Keratinocyte (primary cell): Measurements from ENCODE around the gene MBP. TPM values are rescaled to one million over a fixed set of nuclear protein-coding genes. Genes with fewer than 3 reads are reported as not detected.

Source experiments
- DNase-seq: peaks from one replicate; pipeline ENCODE4 v3.0.0-alpha.2; 2011; ENCODE audit warnings: low read depth, missing footprints, low spot score
- FAIRE-seq: peaks from 2 replicates; lab custom pipeline; 2011; peaks lifted over from hg19 to GRCh38; lab: Jason Lieb, UNC
- H2AFZ ChIP-seq: 2 replicates; pipeline ENCODE4 v1.6.0; 2012; ENCODE audit warnings: low read length, control low read depth, inconsistent platforms; ENCODE audit not compliant: control insufficient read depth
- H3K27ac ChIP-seq: 2 replicates; pipeline ENCODE4 v1.5.1; 2011; ENCODE audit warnings: low read length; ENCODE audit not compliant: control insufficient read depth, insufficient read depth
- H3K27me3 ChIP-seq: 3 replicates; pipeline ENCODE4 v1.6.0; 2011; ENCODE audit warnings: low read length; ENCODE audit not compliant: control insufficient read depth, insufficient read depth; ENCODE audit errors: extremely low read depth
- H3K36me3 ChIP-seq, 2 experiments: 2 replicates in 1 of 2; 3 replicates in 1 of 2; pipeline ENCODE4 v1.5.1; 2011; ENCODE audit warnings: low read length in 2 of 2, mild to moderate bottlenecking in 1 of 2; ENCODE audit not compliant: control insufficient read depth in 2 of 2, insufficient read depth in 2 of 2; ENCODE audit errors: extremely low read depth in 1 of 2
- H3K4me1 ChIP-seq: 3 replicates; pipeline ENCODE4 v1.5.1; 2011; ENCODE audit warnings: low read length; ENCODE audit not compliant: control insufficient read depth, insufficient read depth; ENCODE audit errors: extremely low read depth
- H3K4me2 ChIP-seq: 3 replicates; pipeline ENCODE4 v1.6.0; 2011; ENCODE audit warnings: low read depth, low read length; ENCODE audit not compliant: control insufficient read depth, insufficient read depth; ENCODE audit errors: extremely low read depth
- H3K4me3 ChIP-seq, 3 experiments: fragments of 200-600 bp in 1 of 3; sonication (generic) in 1 of 3; 2 replicates in 2 of 3; 3 replicates in 1 of 3; pipeline ENCODE4 v1.5.1; 2011 to 2016; ENCODE audit warnings: low read length in 3 of 3, mild to moderate bottlenecking in 3 of 3, control low read depth in 2 of 3, inconsistent platforms in 1 of 3, low read depth in 1 of 3, mixed read lengths in 1 of 3, mixed run types in 1 of 3, moderate library complexity in 1 of 3; ENCODE audit not compliant: control insufficient read depth in 2 of 3, insufficient read depth in 2 of 3; ENCODE audit errors: extremely low read depth in 1 of 3
- H3K79me2 ChIP-seq: 2 replicates; pipeline ENCODE4 v1.6.0; 2012; ENCODE audit warnings: low read length; ENCODE audit not compliant: control insufficient read depth, insufficient read depth
- H3K9ac ChIP-seq: 3 replicates; pipeline ENCODE4 v1.6.0; 2011; ENCODE audit warnings: low read length; ENCODE audit not compliant: control insufficient read depth, insufficient read depth; ENCODE audit errors: extremely low read depth
- H3K9me1 ChIP-seq: 3 replicates; pipeline ENCODE4 v1.6.0; 2011; ENCODE audit warnings: low read length; ENCODE audit not compliant: control insufficient read depth, insufficient read depth; ENCODE audit errors: extremely low read depth
- H3K9me3 ChIP-seq: 2 replicates; pipeline ENCODE4 v1.5.1; 2012; ENCODE audit warnings: low read depth, low read length; ENCODE audit not compliant: control insufficient read depth
- H4K20me1 ChIP-seq: 3 replicates; pipeline ENCODE4 v1.6.0; 2011; ENCODE audit warnings: low read length; ENCODE audit not compliant: control insufficient read depth, insufficient read depth; ENCODE audit errors: extremely low read depth
- CTCF ChIP-seq, 3 experiments: IDR thresholded peaks in 1 of 3; conservative IDR thresholded peaks in 1 of 3; optimal IDR thresholded peaks in 1 of 3; 2 replicates in 2 of 3; 3 replicates in 1 of 3; pipeline versions ENCODE3 to v1.5.1; 2011; ENCODE audit warnings: low read length in 3 of 3, mild to moderate bottlenecking in 3 of 3, moderate library complexity in 2 of 3, control low read depth in 1 of 3, inconsistent platforms in 1 of 3; ENCODE audit not compliant: insufficient read depth in 2 of 3; ENCODE audit errors: extremely low read depth in 1 of 3
- EZH2 ChIP-seq: IDR thresholded peaks from one replicate; pipeline ENCODE4 v1.6.1; 2012; ENCODE audit warnings: inconsistent platforms, mild to moderate bottlenecking, low read length, moderate library complexity
- dilution Hi-C: fragments of 300-500 bp; cut with MboI; formaldehyde crosslinking; loops from one replicate; pipeline ENCODE4 v1.7.0; 2020; ENCODE audit warnings: low sequenced_read_pairs; ENCODE audit not compliant: extremely low pct_ligation_motif_present
- polyA plus RNA-seq, 5 experiments: library from polyadenylated mRNA; depleted of rRNA in 3 of 5; stranded (reverse) in 3 of 5; stranded (forward) in 1 of 5; unstranded in 1 of 5; fragments of >200 nt; gene quantifications; 1 replicate in 1 of 5; 2 replicates in 3 of 5; 3 replicates in 1 of 5; pipeline versions ENCODE4 v1.2.1 to v1.2.3, GENCODE V29; 2011 to 2012; ENCODE audit warnings: missing spikeins in 2 of 5, low read depth in 1 of 5, low replicate concordance in 1 of 5

MBP gene
- polyA plus RNA-seq, 1 donor (not counting 4 experiments of a cell fraction or from before 2014, with no cell fraction given): 38.7 TPM

- H3K4me3 ChIP-seq: no peak overlapping the region
- peaks cover 5% of the 10 kb centered on the region for H3K9me1 ChIP-seq
- TF ChIP-seq EZH2 (no peak), CTCF (optimal IDR thresholded peaks at IDR 0.05 in 1 of 3, IDR thresholded peaks at IDR 0.05 in 1 of 3, conservative IDR thresholded peaks at IDR 0.05 in 1 of 3; ENCODE audit: extremely low read depth in 1 of 3, insufficient read depth in 2 of 3, low read length in 3 of 3) (no peak)
- H3K9ac ChIP-seq: peak overlapping the region; percentile 55
- H3K4me2 ChIP-seq: peak overlapping the region; percentile 22
- H4K20me1 ChIP-seq: peaks cover 4% of the 10 kb centered on the region
- DNase-seq (no peak), FAIRE-seq (no peak)
- H3K27me3 ChIP-seq: no peaks in the 10 kb centered on the region
- no peaks in the 10 kb centered on the region for H3K9me3 ChIP-seq
- H3K4me1 ChIP-seq: peaks cover 51% of the 10 kb centered on the region
- dilution Hi-C loops: no loop called here
- no peak overlapping the region for H2AFZ ChIP-seq
- peaks cover 59% of the 10 kb centered on the region for H3K79me2 ChIP-seq
- peaks cover 6 to 16% of the 10 kb centered on the region in 2 experiments for H3K36me3 ChIP-seq
- peak overlapping the region; percentile 58 for H3K27ac ChIP-seq
Observed at GRCh38 chr18:77110936-77111335, 21.6 kb downstream of the MBP start.

DNA sequence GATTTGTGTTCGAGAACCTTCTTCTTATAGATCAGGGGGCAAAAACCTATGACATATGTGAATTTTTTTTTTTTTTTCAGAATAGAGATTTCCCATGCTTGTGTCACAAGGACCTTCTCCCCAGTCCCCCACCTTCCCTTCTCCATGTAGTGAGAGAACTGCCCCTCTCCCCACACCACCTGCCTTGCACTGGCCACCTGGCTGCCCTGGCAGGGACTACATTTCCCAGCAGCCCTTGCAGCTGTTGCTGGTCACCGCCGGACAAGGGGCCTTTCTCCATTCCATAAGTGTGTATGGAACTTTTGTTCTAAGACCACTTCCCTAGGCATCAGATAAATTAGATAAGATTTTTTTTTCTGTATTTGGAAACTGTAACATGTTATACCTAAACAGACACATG, 22.2 kb downstream of the MBP start:
- Histone ChIP-seq H3K4me2 (no peak overlapping the region), H3K27me3 (no peaks in the 10 kb centered on the region), H3K9me3 (no peaks in the 10 kb centered on the region), H3K9ac (no peak overlapping the region), H2AFZ (no peak overlapping the region), H3K4me3 (no peak overlapping the region), H3K4me1 (peaks cover 51% of the 10 kb centered on the region), H3K36me3 (peaks cover 6 to 16% of the 10 kb centered on the region in 2 experiments), H3K9me1 (peaks cover 5% of the 10 kb centered on the region), H3K27ac (no peak overlapping the region), H3K79me2 (peaks cover 65% of the 10 kb centered on the region), H4K20me1 (peaks cover 4% of the 10 kb centered on the region)
- dilution Hi-C loops: no loop called here
- TF ChIP-seq CTCF (optimal IDR thresholded peaks at IDR 0.05 in 1 of 3, IDR thresholded peaks at IDR 0.05 in 1 of 3, conservative IDR thresholded peaks at IDR 0.05 in 1 of 3; ENCODE audit: extremely low read depth in 1 of 3, insufficient read depth in 2 of 3, low read length in 3 of 3) (peak in 1 of 3 experiments; percentile 14), EZH2 (no peak)
- no peak for DNase-seq
- no peak for FAIRE-seq
